ENCODE measurements around the gene CHCT1. TPM values are rescaled to one million over a fixed set of nuclear protein-coding genes. Genes with fewer than 3 reads are reported as not detected.

CHCT1 gene
- total RNA-seq, 1 experiment from 2014 or later: not detected

- no peaks in the 10 kb centered on the region; the same call in 1 of the 2 replicates for H3K36me3 ChIP-seq (ENCODE audit: low read depth, low read length)
- no TSS peak for BruUV-seq (replicated peaks)
- DNase-seq (peak; percentile 98), ATAC-seq (peak; percentile 68)
- ChIA-PET CTCF (no interaction called here), POLR2A (ENCODE audit: unreplicated experiment) (interaction anchor here (0.7 kb wide), 1 partner anchor 34 kb away, joined by 8 read pairs; no protein-coding TSS in a partner anchor)
- no peaks in the 10 kb centered on the region for H4K20me1 ChIP-seq (ENCODE audit: low read length)
- no peaks in the 10 kb centered on the region for H3K27me3 ChIP-seq (ENCODE audit: low read length)
- no peak overlapping the region for H3K27ac ChIP-seq (ENCODE audit: low read length)
- H3K4me1 ChIP-seq (ENCODE audit: insufficient read depth, low read length): peaks cover 7% of the 10 kb centered on the region
- H3K4me3 ChIP-seq (ENCODE audit: low read length): peak overlapping the region; percentile 17; the same call in 1 of the 2 replicates
- TF ChIP-seq CTCF (conservative IDR thresholded peaks at IDR 0.05; ENCODE audit: low read depth, low read length) (peak; percentile 98), EZH2 (IDR thresholded peaks at IDR 0.05; ENCODE audit: low read length, unreplicated experiment) (no peak)
- H3K9ac ChIP-seq (ENCODE audit: low read length): peak overlapping the region; percentile 33; the same call in 1 of the 2 replicates
- no peaks in the 10 kb centered on the region for H3K79me2 ChIP-seq (ENCODE audit: low read length)
- peak overlapping the region; percentile 58 for H3K4me2 ChIP-seq (ENCODE audit: low read length)
- intact Hi-C loops (cut with micrococcal nuclease): loop anchor here (1.0 to 5.0 kb wide), 4 partner anchors 120 to 292 kb away; no protein-coding TSS in a partner anchor
- peak overlapping the region; percentile 87 for H2AFZ ChIP-seq (ENCODE audit: low read length)
- H3F3A ChIP-seq (ENCODE audit: low read length, unreplicated experiment): no peaks in the 10 kb centered on the region
- no peaks in the 10 kb centered on the region for H3K9me2 ChIP-seq (replicated peaks; ENCODE audit: low read length)
- peaks cover 3% of the 10 kb centered on the region; the same call in 1 of the 2 replicates for H3K9me3 ChIP-seq (ENCODE audit: low read length)
These were observed 13.2 kb downstream of the CHCT1 start for GRCh38 chr17:60435244-60436167.

- Histone ChIP-seq H3K27ac (ENCODE audit: low read length) (no peak overlapping the region), H3K9me2 (replicated peaks; ENCODE audit: low read length) (no peaks in the 10 kb centered on the region), H3K4me2 (ENCODE audit: low read length) (no peak overlapping the region), H4K20me1 (ENCODE audit: low read length) (no peaks in the 10 kb centered on the region), H3K9me3 (ENCODE audit: low read length) (peaks cover 3% of the 10 kb centered on the region; the same call in 1 of the 2 replicates), H3K27me3 (ENCODE audit: low read length) (no peaks in the 10 kb centered on the region), H3K9ac (ENCODE audit: low read length) (no peak overlapping the region), H3K79me2 (ENCODE audit: low read length) (no peaks in the 10 kb centered on the region), H2AFZ (ENCODE audit: low read length) (peak overlapping the region; percentile 87; the same call in 1 of the 2 replicates), H3K4me1 (ENCODE audit: insufficient read depth, low read length) (peaks cover 7% of the 10 kb centered on the region), H3K4me3 (ENCODE audit: low read length) (no peak overlapping the region), H3F3A (ENCODE audit: low read length, unreplicated experiment) (no peaks in the 10 kb centered on the region), H3K36me3 (ENCODE audit: low read depth, low read length) (no peaks in the 10 kb centered on the region; the same call in 1 of the 2 replicates)
- intact Hi-C loops (cut with micrococcal nuclease): loop anchor here (1.0 to 5.0 kb wide), 4 partner anchors 121 to 293 kb away; no protein-coding TSS in a partner anchor
- TF ChIP-seq EZH2phosphoT487 (IDR thresholded peaks at IDR 0.05; ENCODE audit: borderline replicate concordance, low read length) (no peak), CTCF (conservative IDR thresholded peaks at IDR 0.05; ENCODE audit: low read depth, low read length) (no peak), EZH2 (IDR thresholded peaks at IDR 0.05; ENCODE audit: low read length, unreplicated experiment) (no peak)
- ATAC-seq (no peak), DNase-seq (no peak)
- ChIA-PET POLR2A (ENCODE audit: unreplicated experiment) (no interaction called here), CTCF (no interaction called here)
- no TSS peak for BruUV-seq (replicated peaks)
These were observed 14.4 kb downstream of the CHCT1 start for GRCh38 chr17:60436676-60437075.

Data from PC-3 (cell line).